GM18511 (cell line): ENCODE measurements around the gene UBL4A.

Experiments
- ATAC-seq: cut with Tn5 transposase; IDR thresholded peaks from one replicate; pipeline ENCODE4 v1.9.1; 2021; ENCODE audit warnings: mild to moderate bottlenecking, moderate library complexity; ENCODE audit not compliant: unreplicated experiment

The UBL4A gene

DNA sequence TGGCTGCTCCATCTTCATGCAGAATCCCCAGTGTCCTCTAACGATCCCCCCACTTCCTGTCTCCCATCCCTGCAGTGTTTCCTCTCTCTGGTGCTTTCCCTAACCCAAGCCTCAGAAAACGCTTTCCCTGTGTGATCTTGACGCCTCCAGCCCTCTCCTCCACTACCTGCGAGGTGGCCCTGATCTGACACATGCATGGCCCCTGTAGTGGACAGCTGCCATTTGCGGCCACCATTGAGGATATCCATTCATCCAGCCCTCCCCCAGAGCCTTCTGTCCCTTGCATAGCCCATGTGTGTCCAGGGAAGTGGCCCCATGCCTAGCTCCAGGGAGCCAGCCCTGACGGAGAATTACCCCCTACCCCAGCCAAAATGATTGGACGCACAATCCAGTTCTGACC is 3.1 kb downstream of the UBL4A start:
- no peak for ATAC-seq

- ATAC-seq: no peak
Observed at GRCh38 chrX:154482786-154483185, 3.6 kb downstream of the UBL4A start.

DNA sequence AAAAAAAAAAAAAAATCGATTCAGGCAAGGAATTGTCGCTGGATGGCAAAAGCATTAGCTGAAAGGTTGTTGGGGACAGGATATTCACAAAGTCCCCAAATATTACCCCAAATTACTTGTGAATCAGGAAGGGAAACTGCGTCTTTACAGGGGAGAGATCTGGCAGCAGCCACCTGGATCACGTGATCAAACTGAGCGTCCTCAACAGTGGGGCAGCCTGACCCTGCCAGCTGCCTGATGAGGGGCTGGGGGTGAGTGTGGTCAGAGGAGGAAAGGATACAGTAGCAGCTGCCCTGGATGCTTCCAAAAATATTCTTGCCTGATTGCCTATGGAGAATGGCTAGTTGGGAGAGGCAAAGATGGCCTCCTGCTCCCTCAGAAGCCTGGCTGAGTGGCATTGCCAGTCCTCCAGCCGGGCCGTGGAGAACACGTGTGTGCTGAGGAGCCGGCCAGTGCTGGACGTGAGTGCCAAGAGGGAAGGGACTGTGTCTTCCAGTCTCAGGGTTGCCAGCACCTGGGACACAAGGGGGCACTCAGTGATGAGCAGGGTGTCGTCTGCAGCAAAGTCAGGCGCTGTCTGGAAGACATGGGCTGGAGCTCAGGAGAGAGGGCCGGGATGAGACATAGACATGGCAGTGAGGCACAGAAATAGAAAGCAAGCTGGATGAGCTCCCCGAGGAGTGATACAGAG is 4.4 kb downstream of the UBL4A start:
- no peak for ATAC-seq

- no peak for ATAC-seq
Observed at GRCh38 chrX:154481195-154481594, 5.2 kb downstream of the UBL4A start.

GRCh38 chrX:154478728-154479622 is 7.4 kb downstream of the UBL4A start, which contains the start of gene LAGE3:
Gene LAGE3, minus strand, starts transcription at chrX:154479281. Its CDS starts 366 bp downstream, at chrX:154478915.
- peak; percentile 86 for ATAC-seq

DNA sequence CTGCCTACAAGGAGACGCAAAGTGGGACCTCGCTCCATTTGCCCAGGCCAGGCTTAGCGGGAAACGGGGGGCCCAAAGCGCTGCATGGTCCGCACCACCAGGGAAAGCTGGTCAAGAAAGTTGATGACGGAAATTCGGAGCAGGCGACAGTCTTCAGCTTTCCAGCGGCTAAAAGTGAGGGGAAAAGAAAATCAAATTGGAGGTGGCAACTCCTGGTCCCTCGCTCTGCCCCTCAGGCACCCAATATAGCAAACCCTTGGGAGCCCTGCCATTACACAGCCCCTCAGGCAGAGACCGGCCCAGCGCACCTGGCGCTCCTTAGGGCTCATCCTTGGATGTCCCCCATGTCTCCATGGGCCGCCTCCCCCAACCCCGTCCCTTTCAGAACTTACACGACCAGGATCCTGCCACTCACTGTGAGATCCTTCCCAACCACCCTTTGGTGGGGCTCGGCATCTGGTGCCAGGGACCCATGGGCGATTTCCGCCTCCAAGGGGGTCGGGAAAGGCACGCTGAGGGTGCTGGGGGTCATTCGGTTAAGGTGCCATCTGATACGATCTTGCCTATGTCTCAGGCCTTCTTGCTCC is 8.4 kb downstream of the UBL4A start:
- ATAC-seq: no peak

- no peak for ATAC-seq
Observed at GRCh38 chrX:154476821-154477220, 9.6 kb downstream of the UBL4A start.

- ATAC-seq: no peak
Observed at GRCh38 chrX:154473683-154474082, 12.7 kb downstream of the UBL4A start.

- no peak for ATAC-seq
Observed at GRCh38 chrX:154472685-154473632, 13.5 kb downstream of the UBL4A start.

GRCh38 chrX:154471839-154472684 is 14.4 kb downstream of the UBL4A start:
- no peak for ATAC-seq

GRCh38 chrX:154470914-154471568 is 15.4 kb downstream of the UBL4A start:
- no peak for ATAC-seq

DNA sequence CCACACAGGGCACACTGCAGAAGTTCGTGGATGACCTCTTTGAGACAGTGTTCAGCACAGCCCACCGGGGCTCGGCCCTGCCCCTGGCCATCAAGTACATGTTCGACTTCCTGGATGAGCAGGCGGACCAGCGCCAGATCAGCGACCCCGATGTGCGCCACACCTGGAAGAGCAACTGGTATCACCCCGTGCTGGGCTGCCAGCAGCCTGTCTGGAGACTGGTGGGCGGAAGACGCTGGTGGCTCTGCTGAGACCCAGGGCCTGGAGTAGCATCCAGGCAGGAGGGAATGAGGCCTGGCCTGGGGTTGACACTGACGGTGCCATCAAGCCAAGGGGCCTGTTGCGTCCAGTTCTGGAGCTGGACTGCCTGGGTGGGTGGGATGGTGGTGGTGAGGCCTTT is 16.0 kb downstream of the UBL4A start:
- no peak for ATAC-seq

- no peak for ATAC-seq
Observed at GRCh38 chrX:154469880-154470279, 16.5 kb downstream of the UBL4A start.

DNA sequence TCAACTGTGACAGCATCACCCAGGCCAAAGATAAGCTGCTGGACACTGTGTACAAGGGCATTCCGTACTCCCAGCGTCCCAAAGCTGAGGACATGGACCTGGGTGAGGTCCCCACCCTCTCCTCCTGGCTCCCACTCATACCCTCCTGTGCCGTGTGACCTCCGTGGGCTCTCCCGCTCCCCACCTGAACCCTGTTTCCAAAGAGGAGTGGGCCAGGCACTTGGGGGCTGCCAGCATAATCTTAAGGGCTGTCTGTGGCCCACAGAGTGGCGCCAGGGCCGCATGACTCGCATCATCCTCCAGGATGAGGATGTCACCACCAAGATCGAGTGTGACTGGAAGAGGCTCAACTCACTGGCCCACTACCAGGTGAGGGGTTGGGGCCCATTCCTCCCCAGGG is 17.3 kb downstream of the UBL4A start:
- ATAC-seq: no peak

- ATAC-seq: no peak
Observed at GRCh38 chrX:154468217-154468616, 18.2 kb downstream of the UBL4A start.

- ATAC-seq: no peak
Observed at GRCh38 chrX:154467556-154467955, 18.9 kb downstream of the UBL4A start.

GRCh38 chrX:154466907-154467306 is 19.5 kb downstream of the UBL4A start:
- ATAC-seq: no peak

DNA sequence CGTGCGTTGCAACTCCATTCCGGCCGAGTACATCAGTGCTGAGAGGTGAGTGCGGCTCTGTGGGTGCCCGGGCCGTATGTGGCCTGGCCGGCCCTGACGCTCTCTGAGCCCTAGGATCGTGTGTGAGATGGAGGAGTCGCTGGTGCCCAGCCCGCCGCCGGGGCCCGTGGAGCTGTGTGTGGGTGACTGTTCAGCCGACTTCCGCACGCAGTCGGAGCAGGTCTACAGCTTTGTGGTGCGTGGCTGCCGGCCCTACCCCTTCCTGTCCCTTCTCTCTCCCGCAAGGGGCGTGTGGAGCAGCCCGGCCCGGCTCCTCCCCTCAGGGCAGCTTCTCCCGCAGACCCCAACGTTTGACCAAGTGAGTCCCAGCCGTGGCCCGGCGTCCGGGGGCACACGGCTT is 20.4 kb downstream of the UBL4A start:
- no peak for ATAC-seq

DNA sequence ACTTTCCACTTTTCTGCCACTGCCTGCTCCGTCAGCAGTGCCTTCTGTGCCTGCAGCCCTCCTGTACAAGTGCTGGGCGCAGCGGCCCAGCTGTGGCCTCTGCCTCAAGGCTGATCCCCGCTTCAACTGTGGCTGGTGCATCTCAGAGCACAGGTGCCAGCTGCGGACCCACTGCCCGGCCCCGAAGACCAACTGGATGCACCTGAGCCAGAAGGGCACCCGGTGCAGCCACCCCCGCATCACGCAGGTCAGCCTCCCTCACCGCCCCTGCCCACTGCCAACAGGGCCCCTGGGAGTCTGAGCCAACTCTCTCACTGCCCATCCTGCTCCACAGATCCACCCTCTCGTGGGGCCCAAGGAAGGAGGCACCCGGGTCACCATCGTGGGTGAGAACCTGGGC is 20.8 kb downstream of the UBL4A start:
- no peak for ATAC-seq
